Fibroblast of villous mesenchyme (primary cell): Measurements from ENCODE around the gene SLC16A1. TPM values are rescaled to one million over a fixed set of nuclear protein-coding genes. Genes with fewer than 3 reads are reported as not detected.
"Not testable (repeated sequence)": the region's sequence is repeated elsewhere in the genome, so short reads cannot be mapped to it uniquely, and the experiment has no call there.

Experiments used
- DNase-seq: peaks from one replicate; pipeline ENCODE4 v3.0.0-alpha.2; 2010; ENCODE audit warnings: low read depth
- H3K4me3 ChIP-seq: 2 replicates; pipeline ENCODE4 v1.5.1; 2011; ENCODE audit warnings: low read depth, mild to moderate bottlenecking, low read length
- total RNA-seq: library from RNA; depleted of rRNA; stranded (reverse); fragments of >200 nt; gene quantifications from 2 replicates; pipeline ENCODE4 v1.2.3, GENCODE V29; 2012
- TF ChIP-seq, protein P1 (sequence below): IDR thresholded peaks from 2 replicates; pipeline ENCODE4 v1.5.1; 2012; ENCODE audit warnings: low read depth, mild to moderate bottlenecking, low read length; ENCODE audit not compliant: insufficient read depth

Gene SLC16A1
- total RNA-seq, 1 donor, result 129 TPM

DNA sequence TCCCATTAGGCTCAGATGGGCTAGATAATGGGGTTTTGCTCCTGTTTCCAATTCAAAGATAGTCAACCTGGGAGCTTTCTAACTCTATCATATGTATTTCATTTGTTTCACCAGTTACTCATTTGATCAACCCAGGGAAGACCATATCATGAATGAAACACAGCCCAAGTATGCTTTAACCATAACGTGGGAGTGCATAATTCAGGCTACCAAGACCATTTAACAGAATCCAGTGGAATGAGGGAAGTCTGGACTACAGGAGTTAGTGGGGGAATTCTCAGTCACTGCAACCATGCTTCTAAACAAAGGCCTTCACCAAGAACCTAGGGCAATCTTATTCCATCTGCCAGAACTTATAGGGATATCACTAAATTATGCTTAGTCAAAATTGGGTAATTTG, 15.0 kb upstream of the SLC16A1 start:
- DNase-seq, result no peak
- TF ChIP-seq, protein P1, sequence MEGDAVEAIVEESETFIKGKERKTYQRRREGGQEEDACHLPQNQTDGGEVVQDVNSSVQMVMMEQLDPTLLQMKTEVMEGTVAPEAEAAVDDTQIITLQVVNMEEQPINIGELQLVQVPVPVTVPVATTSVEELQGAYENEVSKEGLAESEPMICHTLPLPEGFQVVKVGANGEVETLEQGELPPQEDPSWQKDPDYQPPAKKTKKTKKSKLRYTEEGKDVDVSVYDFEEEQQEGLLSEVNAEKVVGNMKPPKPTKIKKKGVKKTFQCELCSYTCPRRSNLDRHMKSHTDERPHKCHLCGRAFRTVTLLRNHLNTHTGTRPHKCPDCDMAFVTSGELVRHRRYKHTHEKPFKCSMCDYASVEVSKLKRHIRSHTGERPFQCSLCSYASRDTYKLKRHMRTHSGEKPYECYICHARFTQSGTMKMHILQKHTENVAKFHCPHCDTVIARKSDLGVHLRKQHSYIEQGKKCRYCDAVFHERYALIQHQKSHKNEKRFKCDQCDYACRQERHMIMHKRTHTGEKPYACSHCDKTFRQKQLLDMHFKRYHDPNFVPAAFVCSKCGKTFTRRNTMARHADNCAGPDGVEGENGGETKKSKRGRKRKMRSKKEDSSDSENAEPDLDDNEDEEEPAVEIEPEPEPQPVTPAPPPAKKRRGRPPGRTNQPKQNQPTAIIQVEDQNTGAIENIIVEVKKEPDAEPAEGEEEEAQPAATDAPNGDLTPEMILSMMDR, result no peak
- no peak overlapping the region for H3K4me3 ChIP-seq

DNA sequence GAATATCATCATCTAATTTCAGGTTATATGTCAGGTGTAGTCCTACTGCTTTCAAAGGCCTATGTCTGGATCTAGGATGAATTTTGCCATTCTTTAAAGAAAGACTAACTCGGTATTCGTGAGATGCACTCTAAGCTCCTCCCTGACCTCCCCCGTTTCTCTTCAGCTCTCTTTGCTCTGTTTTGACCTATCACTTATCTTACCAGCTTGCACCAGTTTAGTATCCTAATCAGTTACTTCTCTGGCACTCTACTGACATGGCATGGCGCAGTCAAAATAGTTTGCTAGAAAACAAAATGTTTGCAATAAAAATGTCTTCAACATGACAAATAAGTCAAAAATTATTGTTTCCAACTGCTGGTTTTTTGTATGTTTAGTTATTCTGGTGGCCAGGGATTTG, 8.4 kb upstream of the SLC16A1 start:
- no peak for DNase-seq
- TF ChIP-seq, protein P1, result no peak
- H3K4me3 ChIP-seq, result no peak overlapping the region

DNA sequence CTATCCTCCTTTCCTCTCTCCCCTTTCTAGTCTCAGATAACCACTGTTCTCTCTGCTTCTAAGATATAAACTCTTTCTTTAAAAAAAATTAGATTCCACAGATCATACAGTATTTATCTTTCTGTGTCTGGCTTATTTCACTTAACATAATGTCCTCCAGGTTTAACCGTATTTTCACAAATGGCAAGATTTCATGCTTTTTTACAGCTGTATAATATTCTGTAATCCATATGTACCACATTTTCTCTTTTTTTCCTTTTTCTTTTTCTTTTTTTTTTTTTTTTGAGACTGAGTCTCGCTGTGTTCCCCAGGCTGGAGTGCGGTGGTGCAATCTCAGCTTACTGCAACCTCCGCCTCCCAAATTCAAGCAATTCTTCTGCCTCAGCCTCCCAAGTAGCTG, 5.1 kb upstream of the SLC16A1 start:
- TF ChIP-seq, protein P1, result no peak

DNA sequence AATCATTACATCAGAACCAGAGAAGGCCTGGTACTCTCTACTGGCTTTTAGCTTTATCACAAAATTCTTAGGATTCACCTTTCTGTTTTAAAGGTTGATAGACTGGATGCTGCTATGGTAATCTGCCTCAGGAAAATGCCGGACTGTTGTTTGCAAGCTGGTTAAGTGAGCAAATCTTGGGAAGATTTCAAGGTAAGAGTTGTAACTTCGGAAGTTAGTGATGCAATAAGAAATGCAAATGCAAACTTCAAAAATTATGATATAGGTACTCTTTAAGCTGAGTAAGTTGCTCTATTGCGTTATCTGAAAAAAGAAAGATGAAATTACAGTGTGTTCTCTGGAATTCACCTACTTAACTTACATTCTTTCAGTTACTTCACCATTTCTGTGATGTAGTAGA, 4.4 kb upstream of the SLC16A1 start:
- TF ChIP-seq, protein P1, result no peak
- DNase-seq, result no peak
- H3K4me3 ChIP-seq, result no peak overlapping the region

More for the DNA sequence above, 5.1 kb upstream of the SLC16A1 start:
- H3K4me3 ChIP-seq, result no peak overlapping the region
- no peak for DNase-seq

- peak overlapping the region; percentile 79 for H3K4me3 ChIP-seq
- not testable (repeated sequence) for DNase-seq
These were observed 2.2 kb upstream of the SLC16A1 start for GRCh38 chr1:112958236-112958635.

DNA sequence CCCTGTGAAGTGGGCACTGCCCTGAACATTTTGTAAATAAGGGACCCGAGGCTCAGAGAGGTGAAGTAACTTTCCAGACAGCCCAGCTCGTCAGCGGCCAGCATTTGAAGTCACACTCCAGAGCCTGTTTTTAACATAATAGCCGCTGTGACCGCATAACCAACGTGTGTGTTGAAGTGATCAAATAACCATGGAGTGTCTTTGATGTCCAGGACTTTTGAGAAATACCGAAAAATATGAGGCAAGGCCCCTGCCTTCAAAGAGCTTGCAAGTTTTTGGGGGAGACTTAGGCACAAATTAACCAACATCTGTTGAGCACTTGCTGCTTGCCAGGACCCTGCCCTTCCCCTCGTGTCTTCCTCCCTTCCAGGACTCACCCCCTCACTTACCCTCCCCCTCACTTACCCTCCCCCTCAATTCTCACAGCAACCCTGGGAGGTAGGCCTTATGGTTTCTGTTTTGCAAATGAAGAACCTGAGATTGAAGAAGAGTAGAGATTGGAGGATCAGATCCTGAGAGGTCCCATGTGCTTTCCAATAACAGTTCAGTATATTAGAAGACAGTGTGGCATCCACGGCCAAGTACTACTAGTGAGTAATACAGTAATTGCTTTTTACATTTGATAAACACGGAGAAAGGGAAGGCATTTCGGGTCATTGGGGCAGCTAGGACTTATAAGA, 1.3 kb upstream of the SLC16A1 start:
- TF ChIP-seq, protein P1, result no peak
- peak overlapping the region; percentile 79 for H3K4me3 ChIP-seq
- peak; percentile 91 for DNase-seq

GRCh38 chr1:112956544-112957132, 642 bp upstream of the SLC16A1 start:
- TF ChIP-seq, protein P1, result no peak
- no peak for DNase-seq

More at GRCh38 chr1:112956544-112957132, 642 bp upstream of the SLC16A1 start:
- peak overlapping the region; percentile 79 for H3K4me3 ChIP-seq
